CD4-positive, alpha-beta T cell treated with Interleukin-10 for 1 hour (primary cell): Measurements from ENCODE around the gene HRK.
A peak's percentile ranks its signal among the peaks of the same experiment; 100 is the strongest.

ENCODE experiments used
- DNase-seq: peaks from one replicate; pipeline ENCODE4 v3.0.0-alpha.2; 2020

The HRK gene

GRCh38 chr12:116881325-116881876 lies at the start of gene HRK:
HRK (minus strand) TSS chr12:116881441; CDS start chr12:116881307, 134 bp downstream.
- DNase-seq, result no peak

- DNase-seq, result no peak
Measured at GRCh38 chr12:116929885-116930284, 48.6 kb upstream of the HRK start.

- DNase-seq, result no peak
Measured at GRCh38 chr12:116928504-116928903, 47.3 kb upstream of the HRK start.

- DNase-seq, result no peak
Measured at GRCh38 chr12:116927244-116927940, 46.2 kb upstream of the HRK start.

- DNase-seq, result no peak
Measured at GRCh38 chr12:116926283-116927243, 45.3 kb upstream of the HRK start.

GRCh38 chr12:116924558-116925453 lies 43.6 kb upstream of the HRK start:
- peak; percentile 83 for DNase-seq

- DNase-seq, result no peak
Measured at GRCh38 chr12:116922194-116922897, 41.1 kb upstream of the HRK start.

- no peak for DNase-seq
Measured at GRCh38 chr12:116920939-116921338, 39.7 kb upstream of the HRK start.

GRCh38 chr12:116919706-116920485 lies 38.7 kb upstream of the HRK start:
- no peak for DNase-seq

- no peak for DNase-seq
Measured at GRCh38 chr12:116919247-116919661, 38.0 kb upstream of the HRK start.

GRCh38 chr12:116918464-116918863 lies 37.2 kb upstream of the HRK start:
- DNase-seq, result no peak

GRCh38 chr12:116916714-116917114 lies 35.5 kb upstream of the HRK start:
- DNase-seq, result peak; percentile 54

GRCh38 chr12:116916122-116916521 lies 34.9 kb upstream of the HRK start:
- no peak for DNase-seq

- no peak for DNase-seq
Measured at GRCh38 chr12:116915326-116915725, 34.1 kb upstream of the HRK start.

GRCh38 chr12:116910645-116911451 lies 29.6 kb upstream of the HRK start, which contains the start of gene FBXW8:
FBXW8 (plus strand) TSS chr12:116910950; CDS start chr12:116911038, 88 bp downstream.
- DNase-seq, result peak; percentile 69

GRCh38 chr12:116910280-116910644 lies 29.0 kb upstream of the HRK start:
- no peak for DNase-seq

- no peak for DNase-seq
Measured at GRCh38 chr12:116906285-116906684, 25.0 kb upstream of the HRK start.

- DNase-seq, result no peak
Measured at GRCh38 chr12:116903818-116904217, 22.6 kb upstream of the HRK start.

GRCh38 chr12:116901612-116902011 lies 20.4 kb upstream of the HRK start:
- no peak for DNase-seq

- DNase-seq, result no peak
Measured at GRCh38 chr12:116898669-116899068, 17.4 kb upstream of the HRK start.
